HepG2 (cell line): ENCODE results near the gene MMP24OS. TPM values are rescaled to one million over a fixed set of nuclear protein-coding genes. Genes with fewer than 3 reads are reported as not detected.
A peak's percentile ranks its signal among the peaks of the same experiment; 100 is the strongest.

ENCODE experiments used
- CBFB ChIP-seq: sonication (generic); formaldehyde crosslinking; IDR thresholded peaks from 2 replicates; pipeline ENCODE4 v1.4.0; 2020; ENCODE audit warnings: missing genetic modification reagents
- FOSL2 ChIP-seq: sonication (generic); formaldehyde crosslinking; IDR thresholded peaks from 2 replicates; pipeline ENCODE4 v1.4.0; 2020; ENCODE audit warnings: missing genetic modification reagents
- LCORL ChIP-seq, 2 experiments: fragments of 450-650 bp in 1 of 2; sonication (generic) in 1 of 2; formaldehyde crosslinking in 1 of 2; IDR thresholded peaks; 2 replicates each; pipeline versions ENCODE4 v1.5.0 to v1.6.1; 2017 to 2020; ENCODE audit warnings: antibody characterized with exemption in 1 of 2, missing genetic modification reagents in 1 of 2
- MEIS1 ChIP-seq: sonication (generic); formaldehyde crosslinking; IDR thresholded peaks from 2 replicates; pipeline ENCODE4 v1.9.0; 2021; ENCODE audit warnings: mild to moderate bottlenecking, missing genetic modification reagents, moderate library complexity, borderline replicate concordance
- MIXL1 ChIP-seq: IDR thresholded peaks from 2 replicates; pipeline ENCODE4 v1.6.1; 2016
- NCOA2 ChIP-seq: sonication (generic); formaldehyde crosslinking; IDR thresholded peaks from 2 replicates; pipeline ENCODE4 v1.8.0; 2022; ENCODE audit warnings: inconsistent platforms
- NFE2L2 ChIP-seq: fragments of 150-350 bp; IDR thresholded peaks from 2 replicates; pipeline ENCODE4 v1.6.1; 2014; ENCODE audit warnings: low read length
- PAX8 ChIP-seq: sonication (generic); formaldehyde crosslinking; IDR thresholded peaks from 2 replicates; pipeline ENCODE4 v1.8.0; 2022; ENCODE audit warnings: mild to moderate bottlenecking, missing genetic modification reagents, borderline replicate concordance
- SMAD3 ChIP-seq: sonication (generic); formaldehyde crosslinking; IDR thresholded peaks from 2 replicates; pipeline ENCODE4 v1.4.0; 2020; ENCODE audit warnings: missing genetic modification reagents
- SRSF1 ChIP-seq: fragments of 200-400 bp; formaldehyde crosslinking; optimal IDR thresholded peaks from 2 replicates; pipeline ENCODE3; 2017; ENCODE audit warnings: mild to moderate bottlenecking, low read depth, low read length, moderate library complexity
- TEAD3 ChIP-seq: optimal IDR thresholded peaks from 2 replicates; pipeline ENCODE3; 2016; ENCODE audit warnings: borderline replicate concordance
- ZEB1 ChIP-seq: IDR thresholded peaks from 2 replicates; pipeline ENCODE4 v1.6.1; 2012; ENCODE audit warnings: mild to moderate bottlenecking, low read depth, inconsistent platforms; ENCODE audit not compliant: insufficient replicate concordance
- ZNF121 ChIP-seq: sonication (generic); formaldehyde crosslinking; IDR thresholded peaks from 2 replicates; pipeline ENCODE4 v1.5.0; 2020; ENCODE audit warnings: mild to moderate bottlenecking, missing genetic modification reagents
- ZNF224 ChIP-seq: sonication (generic); formaldehyde crosslinking; IDR thresholded peaks from 2 replicates; pipeline ENCODE4 v1.5.0; 2020; ENCODE audit warnings: mild to moderate bottlenecking, missing genetic modification reagents
- ZNF275 ChIP-seq: sonication (generic); formaldehyde crosslinking; IDR thresholded peaks from 2 replicates; pipeline ENCODE4 v1.8.0; 2022; ENCODE audit warnings: missing genetic modification reagents, mild to moderate bottlenecking, inconsistent platforms, borderline replicate concordance
- ZNF3 ChIP-seq: IDR thresholded peaks from 2 replicates; pipeline ENCODE4 v1.7.0; 2017; ENCODE audit warnings: inconsistent platforms
- ZNF558 ChIP-seq: sonication (generic); formaldehyde crosslinking; IDR thresholded peaks from 2 replicates; pipeline ENCODE4 v1.9.0; 2022; ENCODE audit warnings: mild to moderate bottlenecking, missing genetic modification reagents, borderline replicate concordance
- ZNF850 ChIP-seq: sonication (generic); formaldehyde crosslinking; conservative IDR thresholded peaks from 2 replicates; pipeline ENCODE4 v1.9.0; 2021; ENCODE audit warnings: mild to moderate bottlenecking, missing genetic modification reagents
- polyA plus RNA-seq, 8 experiments: library from polyadenylated mRNA; depleted of rRNA in 3 of 8; stranded (reverse) in 7 of 8; unstranded in 1 of 8; fragments of >200 nt; fragmentation: Illumina TruSeq in 4 of 8; extraction: Trizol in 4 of 8; gene quantifications; 2 replicates each; pipeline versions ENCODE4 v1.2.1 to v1.2.3, GENCODE V29; 2011 to 2016; ENCODE audit warnings: low read depth in 4 of 8, missing spikeins in 1 of 8, mixed read lengths in 1 of 8; ENCODE audit not compliant: insufficient read depth in 1 of 8
- total RNA-seq, 5 experiments: library from RNA; depleted of rRNA; stranded (reverse); fragments of >200 nt; fragmentation: Illumina TruSeq; extraction: Trizol; gene quantifications; 2 replicates each; pipeline ENCODE4 v1.2.3, GENCODE V29; 2016; ENCODE audit warnings: low read depth in 1 of 5
- TF ChIP-seq, protein P1 (sequence below), 2 experiments: sonication (generic) in 1 of 2; formaldehyde crosslinking in 1 of 2; IDR thresholded peaks; 2 replicates each; pipeline versions ENCODE4 v1.5.1 to v1.6.1; 2011 to 2020; ENCODE audit warnings: borderline replicate concordance in 1 of 2, low read depth in 1 of 2, low read length in 1 of 2, mild to moderate bottlenecking in 1 of 2, missing genetic modification reagents in 1 of 2, moderate library complexity in 1 of 2
- TF ChIP-seq, protein P2 (sequence below): sonication (generic); formaldehyde crosslinking; IDR thresholded peaks from 2 replicates; pipeline ENCODE4 v1.9.0; 2021; ENCODE audit warnings: missing genetic modification reagents, borderline replicate concordance

Gene MMP24OS
- total and polyA plus RNA-seq, 2 of the 13 experiments (the other 11 are each of a cell fraction or from before 2014, with no cell fraction given) = 6.0 to 8.5 TPM

DNA sequence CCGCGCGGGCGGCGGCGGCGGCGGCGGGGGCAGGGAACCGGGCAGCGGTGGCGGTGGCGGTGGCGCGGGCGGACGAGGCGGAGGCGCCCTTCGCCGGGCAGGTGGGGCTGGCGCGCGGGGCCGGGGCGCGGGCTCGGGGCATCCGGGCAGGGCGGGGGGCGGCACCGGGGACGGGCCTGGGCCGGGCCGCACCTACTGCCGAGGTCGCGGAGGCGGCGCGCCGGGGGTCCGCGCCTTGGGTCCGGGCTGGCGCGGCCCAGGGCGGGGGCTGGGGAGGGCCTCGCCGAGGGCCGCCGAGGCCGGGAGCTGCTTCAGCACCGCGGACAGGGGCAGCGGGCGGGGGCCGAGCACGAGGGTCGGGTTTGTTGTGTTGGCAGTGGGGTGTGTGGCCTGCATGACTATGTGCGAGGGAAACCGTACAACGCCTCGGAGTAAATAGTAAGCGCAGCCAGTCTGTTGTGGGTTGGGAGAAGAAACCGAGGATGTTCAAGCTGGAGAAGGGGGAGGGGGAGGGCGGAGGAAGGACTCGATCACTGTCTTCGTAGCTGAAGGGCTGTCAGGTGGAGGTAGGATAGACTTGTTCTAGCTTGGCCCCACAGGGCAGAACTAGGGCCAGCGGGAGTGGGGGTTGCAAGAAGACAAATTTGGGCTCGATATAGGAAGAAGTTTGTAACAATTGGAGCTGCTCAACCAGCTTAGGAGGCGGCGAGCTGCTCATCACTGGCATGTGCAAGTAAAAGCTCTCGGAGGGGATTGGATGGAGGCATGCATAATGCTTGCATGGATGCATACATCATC lies 50.8 kb downstream of the MMP24OS start (continued):
- TF ChIP-seq SMAD3 = peak; percentile 95
- TF ChIP-seq ZNF121 (CRISPR knock-in tag) = peak; percentile 23; the same call in 1 of the 2 replicates
- TF ChIP-seq TEAD3 (CRISPR knock-in tag) = peak; percentile 55
- peak; percentile 77 for TF ChIP-seq NCOA2 (CRISPR knock-in tag)
- TF ChIP-seq LCORL (IDR thresholded peaks at IDR 0.05) = no peak
- 0 out of 2 replicates have a peak, but pooled peaks have one; percentile 36 for TF ChIP-seq LCORL (CRISPR knock-in tag; IDR thresholded peaks at IDR 0.05)
- no peak for TF ChIP-seq ZEB1
- TF ChIP-seq ZNF558 (CRISPR knock-in tag) = peak; percentile 96; the same call in 1 of the 2 replicates
- peak; percentile 59; the same call in 1 of the 2 replicates for TF ChIP-seq MEIS1
- no peak for TF ChIP-seq SRSF1
- TF ChIP-seq, protein P1, sequence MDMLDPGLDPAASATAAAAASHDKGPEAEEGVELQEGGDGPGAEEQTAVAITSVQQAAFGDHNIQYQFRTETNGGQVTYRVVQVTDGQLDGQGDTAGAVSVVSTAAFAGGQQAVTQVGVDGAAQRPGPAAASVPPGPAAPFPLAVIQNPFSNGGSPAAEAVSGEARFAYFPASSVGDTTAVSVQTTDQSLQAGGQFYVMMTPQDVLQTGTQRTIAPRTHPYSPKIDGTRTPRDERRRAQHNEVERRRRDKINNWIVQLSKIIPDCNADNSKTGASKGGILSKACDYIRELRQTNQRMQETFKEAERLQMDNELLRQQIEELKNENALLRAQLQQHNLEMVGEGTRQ (IDR thresholded peaks at IDR 0.05; ENCODE audit: low read depth, low read length) = no peak
- TF ChIP-seq, protein P1 (CRISPR knock-in tag; IDR thresholded peaks at IDR 0.05; ENCODE audit: borderline replicate concordance) = no peak
- TF ChIP-seq ZNF275 (CRISPR knock-in tag) = peak; percentile 81; the same call in 1 of the 2 replicates
- 0 out of 2 replicates have a peak, but pooled peaks have one; percentile 36 for TF ChIP-seq ZNF224 (CRISPR knock-in tag)
- no peak for TF ChIP-seq NFE2L2
- TF ChIP-seq MIXL1 (CRISPR knock-in tag) = peak; percentile 87; the same call in 1 of the 2 replicates
- TF ChIP-seq PAX8 (CRISPR knock-in tag) = peak; percentile 44; the same call in 1 of the 2 replicates
- TF ChIP-seq FOSL2 = peak; percentile 68
- TF ChIP-seq CBFB (CRISPR knock-in tag) = peak; percentile 66; the same call in 1 of the 2 replicates
- peak; percentile 68; the same call in 1 of the 2 replicates for TF ChIP-seq ZNF3
- 0 out of 2 replicates have a peak, but pooled peaks have one; percentile 56 for TF ChIP-seq ZNF850 (CRISPR knock-in tag)
- TF ChIP-seq, protein P2, sequence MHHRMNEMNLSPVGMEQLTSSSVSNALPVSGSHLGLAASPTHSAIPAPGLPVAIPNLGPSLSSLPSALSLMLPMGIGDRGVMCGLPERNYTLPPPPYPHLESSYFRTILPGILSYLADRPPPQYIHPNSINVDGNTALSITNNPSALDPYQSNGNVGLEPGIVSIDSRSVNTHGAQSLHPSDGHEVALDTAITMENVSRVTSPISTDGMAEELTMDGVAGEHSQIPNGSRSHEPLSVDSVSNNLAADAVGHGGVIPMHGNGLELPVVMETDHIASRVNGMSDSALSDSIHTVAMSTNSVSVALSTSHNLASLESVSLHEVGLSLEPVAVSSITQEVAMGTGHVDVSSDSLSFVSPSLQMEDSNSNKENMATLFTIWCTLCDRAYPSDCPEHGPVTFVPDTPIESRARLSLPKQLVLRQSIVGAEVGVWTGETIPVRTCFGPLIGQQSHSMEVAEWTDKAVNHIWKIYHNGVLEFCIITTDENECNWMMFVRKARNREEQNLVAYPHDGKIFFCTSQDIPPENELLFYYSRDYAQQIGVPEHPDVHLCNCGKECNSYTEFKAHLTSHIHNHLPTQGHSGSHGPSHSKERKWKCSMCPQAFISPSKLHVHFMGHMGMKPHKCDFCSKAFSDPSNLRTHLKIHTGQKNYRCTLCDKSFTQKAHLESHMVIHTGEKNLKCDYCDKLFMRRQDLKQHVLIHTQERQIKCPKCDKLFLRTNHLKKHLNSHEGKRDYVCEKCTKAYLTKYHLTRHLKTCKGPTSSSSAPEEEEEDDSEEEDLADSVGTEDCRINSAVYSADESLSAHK (CRISPR knock-in tag) = peak; percentile 94; the same call in 1 of the 2 replicates
